Activated T-helper 2 cell treated with anti-CD3 and anti-CD28 coated beads, Interferon-gamma antibody, Interleukin-2, Interleukin-4, amounts not matched to agents 10 μg/mL and 5 μg/mL and 100 μg/mL, durations not matched to agents 14 hours and 24 hours and 36 hours (primary cell): ENCODE results near the gene DBN1. TPM values are rescaled to one million over a fixed set of nuclear protein-coding genes. Genes with fewer than 3 reads are reported as not detected.
A peak's percentile ranks its signal among the peaks of the same experiment; 100 is the strongest.

ENCODE experiments used
- DNase-seq: peaks from one replicate; pipeline ENCODE4 v3.0.0; 2021; ENCODE audit warnings: low spot score
- H3K27ac Mint-ChIP-seq: one replicate; pipeline ENCODE4 v1.8.0; 2021; ENCODE audit warnings: mixed read lengths
- H3K27me3 Mint-ChIP-seq: one replicate; pipeline ENCODE4 v1.8.0; 2021; ENCODE audit warnings: low read depth, mixed read lengths
- H3K36me3 Mint-ChIP-seq: one replicate; pipeline ENCODE4 v1.8.0; 2021; ENCODE audit warnings: low read depth, mixed read lengths
- H3K4me1 Mint-ChIP-seq: one replicate; pipeline ENCODE4 v1.8.0; 2021; ENCODE audit warnings: low read depth, mixed read lengths
- H3K4me3 Mint-ChIP-seq: one replicate; pipeline ENCODE4 v1.8.0; 2021; ENCODE audit warnings: low read depth, mild to moderate bottlenecking, moderate library complexity, mixed read lengths
- H3K9me3 Mint-ChIP-seq: one replicate; pipeline ENCODE4 v1.8.0; 2021; ENCODE audit warnings: mixed read lengths
- intact Hi-C: fragments of 100-400 bp; cut with micrococcal nuclease; formaldehyde crosslinking; loops from one replicate; pipeline ENCODE4 v1.15.1; 2023
- total RNA-seq: library from RNA; stranded (reverse); gene quantifications from 2 replicates; pipeline ENCODE4 v1.2.3, GENCODE V29; 2022

Gene DBN1
- total RNA-seq, 1 donor from 2014 or later = 32.9 TPM

DNA sequence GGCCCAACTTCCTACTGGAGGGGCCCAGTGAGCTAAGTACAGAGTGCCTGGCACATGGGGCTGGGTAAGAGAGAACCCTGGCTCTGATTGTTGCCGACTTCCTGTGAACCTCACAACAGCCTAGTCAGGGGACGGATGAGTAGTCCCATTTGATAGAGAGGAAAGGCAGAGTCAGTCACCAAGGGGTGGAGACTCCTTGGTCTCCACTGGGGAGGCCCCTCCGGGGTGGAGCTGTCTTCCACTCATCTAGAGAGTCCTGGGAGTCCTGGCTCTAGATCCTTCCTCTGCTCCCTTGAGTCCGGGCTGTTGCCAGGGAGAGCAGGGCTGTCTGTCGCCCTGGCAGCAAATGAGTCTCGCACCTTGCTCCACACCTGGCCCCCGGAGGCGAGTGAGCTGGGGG lies 39.0 kb downstream of the DBN1 start:
- Mint-ChIP-seq H3K4me3 (peak overlapping the region; percentile 51), H3K9me3 (no peaks in the 10 kb centered on the region), H3K4me1 (peaks cover 46% of the 10 kb centered on the region), H3K27me3 (no peaks in the 10 kb centered on the region), H3K27ac (peak overlapping the region; percentile 83), H3K36me3 (peaks cover 89% of the 10 kb centered on the region)
- intact Hi-C loops = loop anchor here (1.0 kb wide), 1 partner anchor 10 kb away; no protein-coding TSS in a partner anchor
- DNase-seq = no peak

DNA sequence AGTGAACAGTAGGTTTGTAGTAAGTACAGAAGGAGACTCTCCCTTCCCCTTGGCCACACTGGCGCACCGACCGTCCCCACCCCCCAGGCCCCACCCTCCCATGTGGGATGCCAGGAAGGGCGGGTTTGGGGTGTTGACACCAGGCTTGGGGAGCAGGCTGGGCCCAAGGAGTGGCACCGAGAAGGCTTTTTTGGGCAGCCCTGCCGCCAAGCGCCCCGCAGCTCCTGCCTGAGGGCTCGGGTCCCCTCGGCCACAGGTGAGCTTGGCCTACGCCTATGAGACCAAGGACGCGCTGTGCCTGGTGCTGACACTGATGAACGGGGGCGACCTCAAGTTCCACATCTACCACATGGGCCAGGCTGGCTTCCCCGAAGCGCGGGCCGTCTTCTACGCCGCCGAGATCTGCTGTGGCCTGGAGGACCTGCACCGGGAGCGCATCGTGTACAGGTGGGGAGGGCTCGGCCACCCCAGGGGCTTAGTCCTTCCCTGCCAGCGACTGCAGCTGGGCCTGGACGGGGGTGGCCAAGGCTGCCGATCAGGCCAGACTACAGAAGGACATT lies 39.7 kb downstream of the DBN1 start:
- Mint-ChIP-seq H3K27me3 (no peaks in the 10 kb centered on the region), H3K4me1 (peaks cover 53% of the 10 kb centered on the region), H3K4me3 (no peak overlapping the region), H3K9me3 (no peaks in the 10 kb centered on the region), H3K36me3 (peaks cover 92% of the 10 kb centered on the region), H3K27ac (peak overlapping the region; percentile 83)
- intact Hi-C loops = loop anchor here (1.0 kb wide), 1 partner anchor 11 kb away; no protein-coding TSS in a partner anchor
- no peak for DNase-seq

DNA sequence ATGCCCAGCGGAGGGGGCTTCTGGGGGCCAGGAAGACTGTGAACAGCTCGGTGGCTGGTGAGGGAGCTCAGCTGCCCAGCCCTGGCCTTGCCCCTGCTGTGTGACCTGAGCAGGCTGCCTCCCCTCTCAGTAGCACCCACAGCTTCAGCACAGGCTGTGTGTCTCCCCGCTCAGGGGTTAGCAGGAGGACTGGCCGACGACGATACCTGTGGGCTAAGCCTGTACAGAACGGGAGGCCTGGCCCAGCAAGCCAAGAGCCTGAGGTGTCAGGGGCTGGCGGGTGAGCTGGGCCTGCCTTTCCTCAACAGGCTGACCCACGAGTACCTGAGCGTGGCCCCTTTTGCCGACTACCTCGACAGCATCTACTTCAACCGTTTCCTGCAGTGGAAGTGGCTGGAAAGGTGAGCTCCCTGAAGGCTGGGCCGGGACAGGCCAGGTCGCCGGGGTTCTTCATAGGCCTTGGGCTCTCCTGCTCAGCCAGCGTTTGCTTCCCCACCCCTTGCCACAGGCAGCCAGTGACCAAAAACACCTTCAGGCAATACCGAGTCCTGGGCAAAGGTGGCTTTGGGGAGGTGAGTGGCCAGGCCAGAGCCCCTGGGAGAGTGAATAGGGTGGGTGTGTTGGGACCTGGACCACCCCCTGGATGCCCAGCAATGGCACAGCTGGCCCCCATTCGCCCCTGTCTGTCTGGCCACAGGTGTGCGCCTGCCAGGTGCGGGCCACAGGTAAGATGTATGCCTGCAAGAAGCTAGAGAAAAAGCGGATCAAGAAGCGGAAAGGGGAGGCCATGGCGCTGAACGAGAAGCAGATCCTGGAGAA lies 40.4 kb downstream of the DBN1 start:
- Mint-ChIP-seq H3K4me1 (peaks cover 53% of the 10 kb centered on the region), H3K36me3 (peaks cover 90% of the 10 kb centered on the region), H3K9me3 (no peaks in the 10 kb centered on the region), H3K4me3 (no peak overlapping the region), H3K27me3 (no peaks in the 10 kb centered on the region), H3K27ac (peak overlapping the region; percentile 46)
- intact Hi-C loops = no loop called here
- no peak for DNase-seq

DNA sequence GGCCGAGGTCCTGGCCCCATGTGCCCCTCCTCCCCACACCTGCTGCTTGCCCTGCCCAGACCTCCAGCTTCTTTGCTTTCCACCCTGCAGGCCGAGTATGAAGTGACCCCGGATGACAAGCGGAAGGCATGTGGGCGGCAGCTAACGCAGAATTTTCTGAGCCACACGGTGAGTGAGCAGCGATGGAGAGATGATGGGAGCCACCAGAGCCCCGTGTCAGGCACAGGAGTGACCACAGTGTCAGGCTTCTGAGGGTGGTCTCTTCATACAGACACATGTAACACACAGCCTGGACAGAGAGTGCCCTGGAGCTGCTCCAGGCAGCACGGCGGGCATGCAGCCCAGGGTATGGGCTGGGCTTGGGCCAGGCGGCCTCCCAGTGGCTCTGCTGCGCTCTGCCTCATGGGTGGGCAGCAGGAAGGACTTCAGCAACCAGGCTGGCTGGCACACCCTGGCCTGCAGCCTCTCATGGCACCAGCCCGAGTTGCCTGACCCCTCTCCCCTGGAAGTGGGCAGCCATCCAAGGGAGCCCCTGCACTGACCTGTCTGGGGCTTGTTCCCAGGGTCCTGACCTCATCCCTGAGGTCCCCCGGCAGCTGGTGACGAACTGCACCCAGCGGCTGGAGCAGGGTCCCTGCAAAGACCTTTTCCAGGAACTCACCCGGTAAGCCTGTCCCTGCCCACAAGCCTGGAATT lies 41.1 kb downstream of the DBN1 start:
- no peak for DNase-seq
- peaks cover 89% of the 10 kb centered on the region for H3K36me3 Mint-ChIP-seq
- H3K4me3 Mint-ChIP-seq = peak overlapping the region; percentile 77
- H3K4me1 Mint-ChIP-seq = peaks cover 58% of the 10 kb centered on the region
- peak overlapping the region; percentile 92 for H3K27ac Mint-ChIP-seq
- no peaks in the 10 kb centered on the region for H3K27me3 Mint-ChIP-seq
- H3K9me3 Mint-ChIP-seq = no peaks in the 10 kb centered on the region
- intact Hi-C loops = no loop called here

DNA sequence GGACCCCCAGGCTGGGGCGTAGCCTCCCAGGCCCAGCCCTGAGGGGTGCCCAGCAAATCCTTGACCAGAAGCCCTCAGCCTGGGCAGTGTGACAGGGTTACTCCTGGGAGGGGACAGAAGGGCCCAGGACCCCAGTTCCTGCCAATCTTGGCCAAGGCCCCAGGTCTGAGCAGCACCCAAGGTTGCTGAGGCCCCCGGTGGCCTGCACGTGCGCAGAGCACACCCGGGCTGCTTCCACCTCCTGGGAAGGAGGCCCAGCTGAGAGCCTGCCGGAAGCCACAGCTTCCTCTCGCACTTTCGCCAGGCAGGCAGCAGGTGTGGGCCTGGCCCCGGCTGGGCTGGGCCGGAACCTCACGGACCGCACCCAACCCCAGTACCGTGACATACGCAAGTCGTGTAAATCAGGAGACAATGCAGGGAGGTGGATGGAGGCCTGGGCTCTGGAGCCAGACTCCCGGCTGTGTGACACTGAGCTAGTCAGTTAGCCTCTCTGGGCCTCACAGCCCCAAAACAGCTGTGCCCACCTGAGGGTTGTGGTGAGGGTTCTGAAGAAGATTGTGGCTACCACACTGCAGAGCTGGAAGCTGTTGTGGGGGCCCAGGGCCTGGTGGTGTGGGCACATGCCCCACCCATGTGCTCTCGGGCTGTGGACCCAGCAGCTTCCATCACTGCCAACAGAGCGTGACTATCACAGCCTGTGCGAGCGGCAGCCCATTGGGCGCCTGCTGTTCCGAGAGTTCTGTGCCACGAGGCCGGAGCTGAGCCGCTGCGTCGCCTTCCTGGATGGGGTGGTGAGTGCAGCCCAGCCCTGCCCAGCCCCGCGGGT lies 41.9 kb downstream of the DBN1 start:
- intact Hi-C loops = no loop called here
- H3K4me1 Mint-ChIP-seq = peaks cover 56% of the 10 kb centered on the region
- H3K9me3 Mint-ChIP-seq = no peaks in the 10 kb centered on the region
- peak overlapping the region; percentile 92 for H3K27ac Mint-ChIP-seq
- H3K36me3 Mint-ChIP-seq = peaks cover 83% of the 10 kb centered on the region
- DNase-seq = peak; percentile 77
- H3K27me3 Mint-ChIP-seq = no peaks in the 10 kb centered on the region
- H3K4me3 Mint-ChIP-seq = peak overlapping the region; percentile 77

DNA sequence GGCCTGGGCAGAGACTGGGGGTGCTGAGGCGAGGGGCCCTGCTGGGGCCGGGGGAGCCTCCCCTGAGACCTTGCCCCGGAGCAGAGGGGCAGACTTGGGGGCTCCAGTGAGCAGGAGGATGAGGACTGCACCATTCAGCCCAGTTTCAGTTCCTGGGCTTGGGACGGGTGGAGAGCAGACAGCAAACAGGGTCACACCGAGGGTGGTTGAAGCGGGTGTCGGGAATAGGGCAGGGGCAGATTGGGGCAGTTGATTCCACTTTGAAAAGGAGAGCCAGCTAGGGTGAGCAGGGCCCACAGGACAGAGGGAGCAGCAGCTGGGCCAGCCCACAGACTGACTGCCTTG lies 42.5 kb downstream of the DBN1 start:
- H3K36me3 Mint-ChIP-seq = peaks cover 79% of the 10 kb centered on the region
- no peak for DNase-seq
- intact Hi-C loops = no loop called here
- H3K27me3 Mint-ChIP-seq = no peaks in the 10 kb centered on the region
- H3K4me3 Mint-ChIP-seq = peak overlapping the region; percentile 91
- peak overlapping the region; percentile 67 for H3K27ac Mint-ChIP-seq
- no peaks in the 10 kb centered on the region for H3K9me3 Mint-ChIP-seq
- H3K4me1 Mint-ChIP-seq = peaks cover 56% of the 10 kb centered on the region

DNA sequence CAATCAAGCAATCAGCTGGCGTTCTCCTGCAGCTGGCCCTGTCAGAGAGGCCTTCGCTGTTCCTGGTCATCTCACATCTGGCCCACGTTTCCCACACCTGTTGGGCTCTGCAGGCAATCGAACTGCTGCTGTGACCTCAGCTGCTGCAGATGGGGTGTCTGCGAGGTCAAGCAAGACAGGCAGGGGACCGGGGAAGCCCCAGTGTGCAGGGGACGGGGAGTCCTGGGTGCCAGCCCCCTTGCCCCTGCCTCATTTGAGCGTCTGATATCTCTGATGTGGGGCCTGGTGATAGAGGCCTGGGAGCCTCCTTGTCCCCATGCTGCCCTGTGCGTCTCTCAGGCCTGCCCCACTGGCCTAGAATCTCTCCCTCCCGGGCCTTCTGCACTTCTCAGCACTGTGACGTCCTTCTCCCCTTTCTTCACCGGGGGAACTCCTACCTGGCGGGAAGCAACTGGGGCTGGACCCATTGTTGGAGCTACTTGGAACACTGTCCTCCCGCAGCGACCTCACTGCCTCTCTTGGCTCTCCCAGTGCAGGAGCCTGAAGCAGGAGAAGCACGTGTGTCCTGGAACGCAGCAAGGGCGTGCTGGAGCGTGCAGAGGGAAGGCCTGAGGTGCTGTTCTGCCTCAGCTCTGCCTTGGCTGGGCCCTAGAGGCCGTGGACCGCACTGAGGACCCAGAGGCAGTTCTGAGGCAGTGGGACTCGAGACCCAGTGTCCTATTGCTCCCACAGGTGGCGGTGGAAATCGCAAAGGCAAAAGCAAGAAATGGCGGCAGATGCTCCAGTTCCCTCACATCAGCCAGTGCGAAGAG lies 43.1 kb downstream of the DBN1 start:
- no peaks in the 10 kb centered on the region for H3K9me3 Mint-ChIP-seq
- H3K36me3 Mint-ChIP-seq = peaks cover 74% of the 10 kb centered on the region
- H3K4me1 Mint-ChIP-seq = peaks cover 60% of the 10 kb centered on the region
- peak overlapping the region; percentile 95 for H3K27ac Mint-ChIP-seq
- no peaks in the 10 kb centered on the region for H3K27me3 Mint-ChIP-seq
- H3K4me3 Mint-ChIP-seq = peak overlapping the region; percentile 91
- intact Hi-C loops = no loop called here
- no peak for DNase-seq

DNA sequence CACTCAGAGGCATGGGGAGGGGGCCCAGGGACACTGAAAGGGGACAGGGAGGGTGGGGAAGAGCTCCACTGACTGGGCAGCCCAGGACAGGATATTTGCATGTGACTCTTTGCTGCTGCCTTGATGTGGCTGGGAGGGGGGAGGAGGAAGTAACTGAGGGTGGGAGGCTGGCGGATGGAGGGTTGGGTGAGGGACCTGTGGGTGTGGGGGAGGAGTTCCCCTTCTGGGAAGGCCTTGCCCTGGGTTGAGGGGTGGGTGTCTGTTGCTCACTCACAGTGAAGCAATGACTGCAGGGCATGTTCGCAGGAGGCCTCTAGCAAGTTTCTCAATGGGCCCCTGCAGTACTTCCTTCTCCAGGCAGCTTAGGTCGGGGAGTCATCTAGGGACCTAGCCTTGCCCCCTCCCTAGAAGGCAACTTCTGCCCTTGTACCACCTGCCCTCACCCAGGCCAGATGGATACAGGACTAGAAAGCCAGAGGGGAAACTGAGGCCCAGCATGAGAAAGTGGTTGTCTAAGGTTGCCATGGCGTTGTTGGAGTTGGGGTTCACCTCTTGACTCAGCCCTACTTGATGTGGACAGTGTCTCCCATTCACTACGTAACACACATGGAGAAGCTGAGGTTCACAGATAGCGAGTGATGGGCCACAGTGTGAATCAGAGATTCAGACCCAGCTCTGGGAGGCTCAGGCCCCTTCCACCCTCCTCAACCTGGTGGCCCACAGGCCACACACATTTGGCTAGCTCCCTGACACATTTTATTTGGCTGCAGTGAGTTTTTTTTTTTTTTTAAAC lies 44.0 kb downstream of the DBN1 start:
- DNase-seq = peak; percentile 79
- H3K27ac Mint-ChIP-seq = peak overlapping the region; percentile 95
- peak overlapping the region; percentile 91 for H3K4me3 Mint-ChIP-seq
- no peaks in the 10 kb centered on the region for H3K27me3 Mint-ChIP-seq
- H3K36me3 Mint-ChIP-seq = peaks cover 65% of the 10 kb centered on the region
- H3K9me3 Mint-ChIP-seq = no peaks in the 10 kb centered on the region
- H3K4me1 Mint-ChIP-seq = peaks cover 61% of the 10 kb centered on the region
- intact Hi-C loops = loop anchor here (1.0 to 5.0 kb wide), 4 partner anchors 17 to 78 kb away; partner anchors contain the start of genes LMAN2 and PRR7

DNA sequence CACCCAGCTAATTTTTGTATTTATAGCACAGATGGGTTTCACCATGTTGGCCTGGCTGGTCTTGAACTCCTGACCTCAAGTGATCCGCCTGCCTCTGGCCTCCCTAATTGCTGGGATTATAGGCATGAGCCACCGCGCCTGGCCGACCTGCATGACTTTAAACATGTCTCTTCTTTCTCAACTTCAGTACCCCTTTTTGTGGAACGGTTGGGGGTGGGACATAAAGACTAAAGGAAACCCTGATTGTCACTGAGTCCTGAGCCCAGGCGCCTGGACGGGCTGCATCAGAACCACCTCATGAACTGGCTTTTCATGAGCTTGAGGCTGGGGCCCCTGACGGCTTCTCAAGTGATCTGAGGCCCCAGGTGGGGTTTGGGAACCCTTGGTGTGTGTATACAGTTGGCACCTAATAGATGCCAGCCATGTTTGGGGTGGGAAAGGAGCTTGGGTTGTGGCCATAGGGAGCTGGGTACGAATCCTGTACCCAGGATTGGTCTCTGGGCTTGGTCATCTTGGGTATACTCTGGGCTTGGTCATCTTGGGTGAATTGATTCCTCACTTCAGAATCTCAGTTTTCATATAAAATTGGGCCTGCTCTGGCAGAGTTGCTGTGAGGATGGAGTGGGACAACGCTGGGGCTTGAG lies 44.7 kb downstream of the DBN1 start:
- intact Hi-C loops = loop anchor here (1.0 to 5.0 kb wide), 4 partner anchors 18 to 77 kb away; partner anchors contain the start of genes LMAN2 and PRR7

DNA sequence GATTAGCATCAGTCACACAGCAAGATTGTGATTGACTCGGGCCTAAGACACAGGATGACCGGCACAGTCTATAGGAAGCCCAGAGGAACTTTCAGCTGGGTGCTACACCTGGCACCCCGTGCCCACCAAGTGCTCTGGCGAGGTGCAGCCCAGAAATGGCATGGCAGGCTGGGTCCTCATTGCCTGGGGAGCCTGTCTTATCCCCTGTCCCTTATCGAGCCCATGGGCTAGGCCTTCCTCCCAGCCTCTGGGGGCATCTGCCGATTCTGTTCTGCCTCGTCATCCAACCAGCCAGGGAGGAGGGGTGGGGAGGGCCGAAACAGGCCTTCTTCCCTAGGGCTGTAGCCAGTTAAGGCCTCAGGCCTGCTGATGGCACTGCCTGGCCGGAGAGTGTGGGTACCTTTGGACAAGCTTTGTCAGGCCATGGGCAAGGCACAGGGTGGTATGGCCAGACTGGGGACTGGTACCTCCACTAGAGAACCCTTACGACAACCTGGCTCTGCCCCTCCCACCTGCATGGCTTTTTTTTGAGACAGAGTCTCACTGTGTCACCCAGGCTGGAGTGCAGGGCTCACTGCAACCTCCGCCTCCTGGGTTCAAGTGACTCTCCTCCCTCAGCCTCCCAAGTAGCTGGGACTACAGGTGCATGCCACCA lies 45.4 kb downstream of the DBN1 start:
- peaks cover 53% of the 10 kb centered on the region for H3K36me3 Mint-ChIP-seq
- H3K27ac Mint-ChIP-seq = peak overlapping the region; percentile 95
- peaks cover 59% of the 10 kb centered on the region for H3K4me1 Mint-ChIP-seq
- intact Hi-C loops = loop anchor here (2.0 to 5.0 kb wide), 4 partner anchors 19 to 891 kb away; partner anchors contain the start of genes PDLIM7, PRR7 and RNF44
- peak overlapping the region; percentile 91 for H3K4me3 Mint-ChIP-seq
- no peak for DNase-seq
- H3K9me3 Mint-ChIP-seq = no peaks in the 10 kb centered on the region
- H3K27me3 Mint-ChIP-seq = no peaks in the 10 kb centered on the region

More for the DNA sequence above, 44.7 kb downstream of the DBN1 start:
- peak overlapping the region; percentile 95 for H3K27ac Mint-ChIP-seq
- no peak for DNase-seq
- H3K4me1 Mint-ChIP-seq = peaks cover 63% of the 10 kb centered on the region
- peaks cover 59% of the 10 kb centered on the region for H3K36me3 Mint-ChIP-seq
- no peaks in the 10 kb centered on the region for H3K9me3 Mint-ChIP-seq
- H3K27me3 Mint-ChIP-seq = no peaks in the 10 kb centered on the region
- peak overlapping the region; percentile 91 for H3K4me3 Mint-ChIP-seq
